Testis (tissue), 3 donors: Measurements from ENCODE around the gene FLNB. TPM values are rescaled to one million over a fixed set of nuclear protein-coding genes. Genes with fewer than 3 reads are reported as not detected.

Source experiments
- DNase-seq: peaks from one replicate; pipeline ENCODE4 v3.0.0-alpha.2; 2019
- H3K27ac ChIP-seq, 2 donors: fragments of 200-600 bp; sonication (generic); one replicate each; pipeline ENCODE4 v1.5.1; 2019
- H3K27me3 ChIP-seq: fragments of 200-600 bp; sonication (generic); one replicate; pipeline ENCODE4 v1.5.1; 2019
- H3K36me3 ChIP-seq: fragments of 200-600 bp; sonication (generic); one replicate; pipeline ENCODE4 v1.5.1; 2017; ENCODE audit warnings: low read depth; ENCODE audit errors: missing control alignments
- H3K4me1 ChIP-seq: fragments of 200-600 bp; sonication (generic); one replicate; pipeline ENCODE4 v1.5.1; 2019
- H3K4me3 ChIP-seq, 2 donors: fragments of 200-600 bp; sonication (generic); one replicate each; pipeline ENCODE4 v1.5.1; 2017 to 2019
- H3K9me3 ChIP-seq: fragments of 200-600 bp; sonication (generic); one replicate; pipeline ENCODE4 v1.5.1; 2017
- POLR2A ChIP-seq: fragments of 450-650 bp; IDR thresholded peaks from one replicate; pipeline ENCODE4 v1.6.1; 2017; ENCODE audit warnings: antibody characterized with exemption, mild to moderate bottlenecking, moderate library complexity
- WGBS, 2 donors: methylation state at CpG; one replicate each; pipeline ENCODE4 v1.1.5; 2018; 5-methylcytosine and 5-hydroxymethylcytosine counted together
- intact Hi-C: fragments of 100-400 bp; cut with DNase I; formaldehyde crosslinking; loops from one replicate; pipeline ENCODE4 v1.15.1; 2023; ENCODE audit warnings: low total_unique reads
- polyA plus RNA-seq: library from polyadenylated mRNA; stranded (reverse); fragments of 350-450 nt; fragmentation: Illumina TruSeq; extraction: RNeasy Lipid Tissue Mini Kit (QIAGEN cat#74804); gene quantifications from one replicate; pipeline ENCODE4 v1.2.3, GENCODE V29; 2014; ENCODE audit warnings: low read depth, low replicate concordance; ENCODE audit not compliant: insufficient read depth
- total RNA-seq, 2 donors: library from RNA; depleted of rRNA; stranded (reverse); fragments of >200 nt; gene quantifications; one replicate each; pipeline ENCODE4 v1.2.3, GENCODE V29; 2016
- TF ChIP-seq, protein P1 (sequence below), 3 experiments: fragments of 450-650 bp in 2 of 3; fragments of 200-600 bp in 1 of 3; sonication (generic) in 1 of 3; IDR thresholded peaks; one replicate each; pipeline ENCODE4 v1.5.1; 2016 to 2019; ENCODE audit warnings: antibody characterized with exemption in 3 of 3, mild to moderate bottlenecking in 2 of 3, moderate library complexity in 1 of 3

FLNB gene
- total and polyA plus RNA-seq, 3 donors from 2014 or later: 105 to 199 (median 166) TPM

DNA sequence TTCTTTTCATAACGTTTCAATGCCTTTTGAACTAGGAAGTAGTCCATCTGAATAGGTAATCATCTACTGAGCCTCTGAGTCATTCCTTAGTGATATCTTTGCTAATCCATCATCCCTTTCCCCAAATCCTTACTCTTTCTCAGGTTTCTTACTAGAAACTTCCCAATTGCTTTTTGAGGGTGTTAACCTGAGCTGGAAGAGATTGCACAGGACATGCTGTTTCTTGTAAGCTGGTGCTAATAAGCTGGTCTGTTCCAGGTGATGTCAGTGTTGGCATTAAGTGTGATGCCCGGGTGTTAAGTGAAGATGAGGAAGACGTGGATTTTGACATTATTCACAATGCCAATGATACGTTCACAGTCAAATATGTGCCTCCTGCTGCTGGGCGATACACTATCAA is 101.5 kb downstream of the FLNB start:
- WGBS, 2 donors: 86 to 87% methylated on average over 5 of the region's 5 CpGs
- TF ChIP-seq, protein P1, sequence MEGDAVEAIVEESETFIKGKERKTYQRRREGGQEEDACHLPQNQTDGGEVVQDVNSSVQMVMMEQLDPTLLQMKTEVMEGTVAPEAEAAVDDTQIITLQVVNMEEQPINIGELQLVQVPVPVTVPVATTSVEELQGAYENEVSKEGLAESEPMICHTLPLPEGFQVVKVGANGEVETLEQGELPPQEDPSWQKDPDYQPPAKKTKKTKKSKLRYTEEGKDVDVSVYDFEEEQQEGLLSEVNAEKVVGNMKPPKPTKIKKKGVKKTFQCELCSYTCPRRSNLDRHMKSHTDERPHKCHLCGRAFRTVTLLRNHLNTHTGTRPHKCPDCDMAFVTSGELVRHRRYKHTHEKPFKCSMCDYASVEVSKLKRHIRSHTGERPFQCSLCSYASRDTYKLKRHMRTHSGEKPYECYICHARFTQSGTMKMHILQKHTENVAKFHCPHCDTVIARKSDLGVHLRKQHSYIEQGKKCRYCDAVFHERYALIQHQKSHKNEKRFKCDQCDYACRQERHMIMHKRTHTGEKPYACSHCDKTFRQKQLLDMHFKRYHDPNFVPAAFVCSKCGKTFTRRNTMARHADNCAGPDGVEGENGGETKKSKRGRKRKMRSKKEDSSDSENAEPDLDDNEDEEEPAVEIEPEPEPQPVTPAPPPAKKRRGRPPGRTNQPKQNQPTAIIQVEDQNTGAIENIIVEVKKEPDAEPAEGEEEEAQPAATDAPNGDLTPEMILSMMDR (IDR thresholded peaks at IDR 0.05): no peak
- TF ChIP-seq POLR2A: no peak
- no peak overlapping the region for H3K27ac ChIP-seq
- H3K4me3 ChIP-seq: no peak overlapping the region
- H3K27me3 ChIP-seq: no peaks in the 10 kb centered on the region
- no peaks in the 10 kb centered on the region for H3K9me3 ChIP-seq
- H3K4me1 ChIP-seq: no peaks in the 10 kb centered on the region
- intact Hi-C loops: no loop called here
- DNase-seq: no peak
- H3K36me3 ChIP-seq: no peaks in the 10 kb centered on the region

DNA sequence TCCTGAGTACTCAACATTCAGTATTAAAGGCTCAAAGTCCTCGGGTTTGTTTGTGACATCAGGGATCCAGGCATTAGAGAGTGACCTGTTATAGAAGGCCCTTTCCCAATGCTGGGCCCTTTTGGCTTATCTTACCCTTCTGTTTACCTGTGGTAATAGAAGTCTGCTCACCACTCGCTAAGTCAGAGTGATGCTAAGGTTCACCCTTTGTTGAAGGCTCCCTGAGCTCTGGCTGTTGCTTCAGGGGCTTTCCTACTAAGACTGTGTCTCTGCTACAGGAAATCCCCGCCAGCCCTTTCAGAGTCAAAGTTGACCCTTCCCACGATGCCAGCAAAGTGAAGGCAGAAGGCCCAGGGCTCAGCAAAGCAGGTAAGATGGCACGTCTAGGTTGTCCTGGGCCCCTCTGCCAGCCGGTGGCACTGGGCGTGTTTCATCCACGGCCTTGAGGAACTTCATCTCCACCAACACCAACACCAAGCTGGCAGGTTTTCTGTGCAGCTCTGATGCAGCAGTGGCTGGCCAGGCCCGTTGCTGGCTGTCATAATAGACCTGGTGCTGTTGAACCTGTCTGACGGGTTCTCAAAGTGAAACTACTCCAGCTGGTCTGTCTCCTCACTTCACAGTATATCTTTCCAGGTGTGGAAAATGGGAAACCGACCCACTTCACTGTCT is 103.4 kb downstream of the FLNB start:
- intact Hi-C loops: no loop called here
- H3K27ac ChIP-seq: no peak overlapping the region
- H3K4me3 ChIP-seq: no peak overlapping the region
- H3K4me1 ChIP-seq: peaks cover 8% of the 10 kb centered on the region
- H3K27me3 ChIP-seq: no peaks in the 10 kb centered on the region
- H3K36me3 ChIP-seq: no peaks in the 10 kb centered on the region
- no peak for TF ChIP-seq POLR2A
- TF ChIP-seq, protein P1 (IDR thresholded peaks at IDR 0.05): no peak
- 88 to 94% methylated on average over 11 of the region's 11 CpGs for WGBS, 2 donors
- DNase-seq: no peak
- no peaks in the 10 kb centered on the region for H3K9me3 ChIP-seq

DNA sequence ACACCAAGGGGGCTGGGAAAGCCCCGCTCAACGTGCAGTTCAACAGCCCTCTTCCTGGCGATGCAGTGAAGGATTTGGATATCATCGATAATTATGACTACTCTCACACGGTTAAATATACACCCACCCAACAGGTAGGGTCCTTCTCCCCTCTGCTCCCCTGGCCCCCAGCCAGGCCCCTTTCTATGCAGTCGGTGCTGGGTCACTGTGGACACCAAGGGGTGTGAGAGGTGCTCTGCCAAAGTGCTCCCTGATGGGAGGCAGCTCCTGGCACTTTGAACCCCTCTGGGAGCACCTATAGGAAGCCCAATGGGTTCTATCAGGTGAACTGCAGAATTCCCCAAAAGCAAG is 103.9 kb downstream of the FLNB start:
- H3K27me3 ChIP-seq: no peaks in the 10 kb centered on the region
- 83 to 97% methylated on average over 4 to 6 of the region's 6 CpGs for WGBS, 2 donors
- no peak overlapping the region for H3K4me3 ChIP-seq
- H3K9me3 ChIP-seq: no peaks in the 10 kb centered on the region
- intact Hi-C loops: no loop called here
- peaks cover 8% of the 10 kb centered on the region for H3K4me1 ChIP-seq
- H3K36me3 ChIP-seq: no peaks in the 10 kb centered on the region
- DNase-seq: no peak
- H3K27ac ChIP-seq: no peak overlapping the region
- TF ChIP-seq POLR2A: no peak
- TF ChIP-seq, protein P1 (IDR thresholded peaks at IDR 0.05): no peak

DNA sequence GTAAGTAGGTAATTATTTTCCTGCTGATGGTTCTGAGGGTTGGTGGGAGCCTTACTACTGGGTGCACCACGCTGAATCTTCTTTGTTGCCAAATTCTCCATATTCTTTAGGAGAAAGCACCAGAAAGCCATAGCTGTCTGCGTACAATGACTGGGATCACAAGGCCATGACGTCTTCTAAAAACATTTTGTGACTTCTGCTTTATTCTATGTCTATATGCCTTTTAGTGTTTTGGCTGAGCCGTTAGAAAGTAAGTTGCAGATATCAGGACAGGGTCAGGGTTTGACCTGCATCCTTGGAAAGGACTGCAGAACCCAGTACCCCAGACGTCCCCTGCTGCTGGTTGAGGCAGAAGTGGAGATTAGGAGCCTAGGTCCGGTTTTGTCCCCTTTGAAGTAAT is 107.0 kb downstream of the FLNB start:
- Histone ChIP-seq H3K27ac (no peak overlapping the region), H3K27me3 (no peaks in the 10 kb centered on the region), H3K36me3 (no peaks in the 10 kb centered on the region), H3K9me3 (no peaks in the 10 kb centered on the region), H3K4me3 (no peak overlapping the region), H3K4me1 (peaks cover 13% of the 10 kb centered on the region)
- TF ChIP-seq POLR2A: no peak
- TF ChIP-seq, protein P1 (IDR thresholded peaks at IDR 0.05): no peak
- DNase-seq: no peak
- intact Hi-C loops: no loop called here
- WGBS, 2 donors: 60 to 84% methylated on average over 4 to 6 of the region's 6 CpGs
